Measurements from ENCODE around the gene STX10. TPM values are rescaled to one million over a fixed set of nuclear protein-coding genes. Genes with fewer than 3 reads are reported as not detected.

Gene STX10
- polyA plus RNA-seq, 2 of the 4 experiments (the other 2 are of a cell fraction): 41.5 to 61.2 TPM

Other genes starting within 250 kb of the STX10 start
- 0.13 and 0.41 TPM in 2 replicates for gene SYCE2, start 231.1 kb downstream of the STX10 start, polyA plus RNA-seq (2011; rRNA removed)
- 0.25 to 0.40 TPM (median 0.39 TPM) in 3 replicates for gene SYCE2, start 231.1 kb downstream of the STX10 start, polyA plus RNA-seq (2017; fragmentation: RNase III; extraction: RNeasy Plus Mini Kit Qiagen cat#74134 plus additional on column Dnase treatment)
- gene FARSA, start 216.7 kb downstream of the STX10 start, polyA plus RNA-seq (2011; rRNA removed): 18.1 and 20.1 TPM in 2 replicates
- 57.4 to 62.2 TPM (median 58.7 TPM) in 3 replicates for gene FARSA, start 216.7 kb downstream of the STX10 start, polyA plus RNA-seq (2017; fragmentation: RNase III; extraction: RNeasy Plus Mini Kit Qiagen cat#74134 plus additional on column Dnase treatment)
- gene CALR, start 211.8 kb downstream of the STX10 start, polyA plus RNA-seq (2011; rRNA removed): 356 and 419 TPM in 2 replicates
- gene CALR, start 211.8 kb downstream of the STX10 start, polyA plus RNA-seq (2017; fragmentation: RNase III; extraction: RNeasy Plus Mini Kit Qiagen cat#74134 plus additional on column Dnase treatment): 484 to 507 TPM (median 494 TPM) in 3 replicates
- gene RAD23A, start 204.5 kb downstream of the STX10 start, polyA plus RNA-seq (2011; rRNA removed): 46.4 and 56.2 TPM in 2 replicates
- gene RAD23A, start 204.5 kb downstream of the STX10 start, polyA plus RNA-seq (2017; fragmentation: RNase III; extraction: RNeasy Plus Mini Kit Qiagen cat#74134 plus additional on column Dnase treatment): 68.6 to 71.6 TPM (median 71.1 TPM) in 3 replicates
- 18.3 and 26.4 TPM in 2 replicates for gene GADD45GIP1, start 193.2 kb downstream of the STX10 start, polyA plus RNA-seq (2011; rRNA removed)
- gene GADD45GIP1, start 193.2 kb downstream of the STX10 start, polyA plus RNA-seq (2017; fragmentation: RNase III; extraction: RNeasy Plus Mini Kit Qiagen cat#74134 plus additional on column Dnase treatment): 30.7 to 31.9 TPM (median 31.1 TPM) in 3 replicates
- 0.12 and 0.16 TPM in 2 replicates for gene DAND5, start 180.8 kb downstream of the STX10 start, polyA plus RNA-seq (2011; rRNA removed)
- 0.12 to 0.21 TPM (median 0.14 TPM) in 3 replicates for gene DAND5, start 180.8 kb downstream of the STX10 start, polyA plus RNA-seq (2017; fragmentation: RNase III; extraction: RNeasy Plus Mini Kit Qiagen cat#74134 plus additional on column Dnase treatment)
- 0.52 and 1.0 TPM in 2 replicates for gene NFIX, start 154.9 kb downstream of the STX10 start, polyA plus RNA-seq (2011; rRNA removed)
- gene NFIX, start 154.9 kb downstream of the STX10 start, polyA plus RNA-seq (2017; fragmentation: RNase III; extraction: RNeasy Plus Mini Kit Qiagen cat#74134 plus additional on column Dnase treatment): 3.0 to 4.5 TPM (median 3.0 TPM) in 3 replicates
- gene LYL1, start 47.5 kb downstream of the STX10 start, polyA plus RNA-seq (2011; rRNA removed): 0.08 and 0.26 TPM in 2 replicates
- gene LYL1, start 47.5 kb downstream of the STX10 start, polyA plus RNA-seq (2017; fragmentation: RNase III; extraction: RNeasy Plus Mini Kit Qiagen cat#74134 plus additional on column Dnase treatment): 0.30 to 0.82 TPM (median 0.39 TPM) in 3 replicates
- gene TRMT1, start 33.6 kb downstream of the STX10 start, polyA plus RNA-seq (2011; rRNA removed): 16.3 and 18.2 TPM in 2 replicates
- 29.8 to 40.2 TPM (median 35.2 TPM) in 3 replicates for gene TRMT1, start 33.6 kb downstream of the STX10 start, polyA plus RNA-seq (2017; fragmentation: RNase III; extraction: RNeasy Plus Mini Kit Qiagen cat#74134 plus additional on column Dnase treatment)
- 26.1 and 30.0 TPM in 2 replicates for gene NACC1, start 32.1 kb downstream of the STX10 start, polyA plus RNA-seq (2011; rRNA removed)
- gene NACC1, start 32.1 kb downstream of the STX10 start, polyA plus RNA-seq (2017; fragmentation: RNase III; extraction: RNeasy Plus Mini Kit Qiagen cat#74134 plus additional on column Dnase treatment): 32.4 to 39.8 TPM (median 37.9 TPM) in 3 replicates
- 52.5 and 75.7 TPM in 2 replicates for gene IER2, start within 50 bp of the STX10 start, polyA plus RNA-seq (2011; rRNA removed)
- 35.9 to 39.9 TPM (median 36.7 TPM) in 3 replicates for gene IER2, start within 50 bp of the STX10 start, polyA plus RNA-seq (2017; fragmentation: RNase III; extraction: RNeasy Plus Mini Kit Qiagen cat#74134 plus additional on column Dnase treatment)